Ectodermal cell (in vitro differentiated cells): Measurements from ENCODE around the gene SYMPK.

ENCODE experiments used
- H3K27ac ChIP-seq: 2 replicates; pipeline ENCODE4 v1.7.0; 2013; ENCODE audit warnings: mild to moderate bottlenecking, low read depth, low read length; ENCODE audit not compliant: insufficient read depth, poor library complexity, severe bottlenecking
- H3K27me3 ChIP-seq: 2 replicates; pipeline ENCODE4 v1.7.0; 2013; ENCODE audit warnings: mild to moderate bottlenecking, low read length; ENCODE audit not compliant: insufficient read depth, control insufficient read depth, poor library complexity, severe bottlenecking
- H3K36me3 ChIP-seq: one replicate; pipeline ENCODE4 v1.7.0; 2013; ENCODE audit warnings: low read length; ENCODE audit not compliant: control insufficient read depth, insufficient read depth
- H3K4me1 ChIP-seq: one replicate; pipeline ENCODE4 v1.7.0; 2013; ENCODE audit warnings: low read length; ENCODE audit not compliant: control insufficient read depth, insufficient read depth
- H3K4me3 ChIP-seq: 2 replicates; pipeline ENCODE4 v1.7.0; 2013; ENCODE audit warnings: low read depth, low read length, control low read depth; ENCODE audit not compliant: insufficient read depth
- H3K9me3 ChIP-seq: 2 replicates; pipeline ENCODE4 v1.7.0; 2013; ENCODE audit warnings: mild to moderate bottlenecking, low read length, moderate library complexity; ENCODE audit not compliant: control insufficient read depth
- WGBS, 2 experiments: methylation state at CpG; one replicate each; pipeline ENCODE4 v1.1.7; 2013; ENCODE audit warnings: missing lambda C conversion rate in 2 of 2; 5-methylcytosine and 5-hydroxymethylcytosine counted together

The SYMPK gene

GRCh38 chr19:45866400-45867176 lies 3.6 kb upstream of the SYMPK start:
- no peak overlapping the region for H3K4me3 ChIP-seq
- WGBS, 2 experiments, result 72 to 79% methylated on average over 11 of the region's 11 CpGs
- H3K9me3 ChIP-seq, result no peaks in the 10 kb centered on the region
- peaks cover 27% of the 10 kb centered on the region for H3K27me3 ChIP-seq
- H3K36me3 ChIP-seq, result no peaks in the 10 kb centered on the region
- no peak overlapping the region for H3K27ac ChIP-seq
- no peaks in the 10 kb centered on the region for H3K4me1 ChIP-seq

DNA sequence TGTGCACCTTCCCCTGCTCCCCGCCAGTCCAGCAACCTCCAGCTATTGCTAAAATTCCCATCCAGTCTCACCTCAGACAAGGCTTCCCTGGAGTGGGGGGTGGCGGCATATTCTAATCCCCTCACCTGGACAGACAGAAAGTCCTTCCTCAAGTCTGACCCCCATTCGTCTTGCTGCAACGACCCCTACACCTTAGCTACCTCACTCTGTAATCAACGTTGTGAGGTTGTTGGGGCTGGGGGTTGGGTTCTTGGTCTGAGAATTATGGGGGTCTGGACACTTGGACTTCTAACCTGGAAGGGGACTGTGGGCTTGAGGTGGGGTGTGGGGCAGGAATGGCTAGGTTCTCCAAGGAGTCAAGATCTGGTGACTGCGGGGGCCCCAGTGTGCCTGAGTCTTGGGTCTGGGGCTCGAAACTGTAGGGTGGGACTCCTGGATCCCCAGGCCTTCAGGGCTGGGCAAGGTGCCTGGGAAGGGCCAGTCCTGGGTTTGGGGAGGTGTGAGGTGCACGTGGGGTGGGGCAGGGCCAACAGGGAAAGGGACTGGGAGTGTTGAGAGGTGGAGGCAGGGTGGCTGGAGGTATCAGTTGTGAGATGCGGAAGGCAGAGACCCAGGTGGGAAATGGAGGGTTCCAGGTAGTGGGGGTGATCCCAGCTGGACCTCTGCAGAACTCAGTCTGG lies 2.5 kb upstream of the SYMPK start:
- 78 to 85% methylated on average over 9 of the region's 9 CpGs for WGBS, 2 experiments
- Histone ChIP-seq H3K4me3 (no peak overlapping the region), H3K27ac (no peak overlapping the region), H3K36me3 (no peaks in the 10 kb centered on the region), H3K27me3 (peaks cover 27% of the 10 kb centered on the region), H3K9me3 (no peaks in the 10 kb centered on the region), H3K4me1 (no peaks in the 10 kb centered on the region)

DNA sequence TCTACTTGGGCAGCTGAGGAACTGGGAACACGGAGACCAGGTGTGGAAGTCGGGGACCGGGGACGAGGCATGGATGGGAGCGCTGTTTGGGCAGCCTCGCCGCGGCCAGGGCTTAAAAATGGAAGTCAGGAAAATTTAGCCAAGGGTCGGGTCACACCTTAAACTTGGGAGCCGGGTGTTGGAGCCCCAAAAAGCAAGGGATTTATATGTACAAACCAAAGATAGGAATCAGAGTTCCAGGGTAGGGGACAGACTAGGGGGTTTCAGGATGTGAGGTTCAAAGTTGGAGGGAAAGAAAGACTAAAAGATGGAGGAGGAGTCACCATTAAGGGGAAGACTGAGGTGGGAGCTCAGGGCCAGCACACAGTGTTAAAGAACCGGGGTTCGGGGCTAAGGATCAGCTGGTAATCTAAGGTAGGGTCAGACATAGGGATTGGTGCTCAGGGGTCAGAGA lies 1.7 kb upstream of the SYMPK start:
- H3K4me3 ChIP-seq, result peak overlapping the region; percentile 53
- no peaks in the 10 kb centered on the region for H3K9me3 ChIP-seq
- peaks cover 27% of the 10 kb centered on the region for H3K27me3 ChIP-seq
- no peaks in the 10 kb centered on the region for H3K36me3 ChIP-seq
- 12 to 16% methylated on average over 12 of the region's 12 CpGs for WGBS, 2 experiments
- H3K27ac ChIP-seq, result no peak overlapping the region
- H3K4me1 ChIP-seq, result no peaks in the 10 kb centered on the region

DNA sequence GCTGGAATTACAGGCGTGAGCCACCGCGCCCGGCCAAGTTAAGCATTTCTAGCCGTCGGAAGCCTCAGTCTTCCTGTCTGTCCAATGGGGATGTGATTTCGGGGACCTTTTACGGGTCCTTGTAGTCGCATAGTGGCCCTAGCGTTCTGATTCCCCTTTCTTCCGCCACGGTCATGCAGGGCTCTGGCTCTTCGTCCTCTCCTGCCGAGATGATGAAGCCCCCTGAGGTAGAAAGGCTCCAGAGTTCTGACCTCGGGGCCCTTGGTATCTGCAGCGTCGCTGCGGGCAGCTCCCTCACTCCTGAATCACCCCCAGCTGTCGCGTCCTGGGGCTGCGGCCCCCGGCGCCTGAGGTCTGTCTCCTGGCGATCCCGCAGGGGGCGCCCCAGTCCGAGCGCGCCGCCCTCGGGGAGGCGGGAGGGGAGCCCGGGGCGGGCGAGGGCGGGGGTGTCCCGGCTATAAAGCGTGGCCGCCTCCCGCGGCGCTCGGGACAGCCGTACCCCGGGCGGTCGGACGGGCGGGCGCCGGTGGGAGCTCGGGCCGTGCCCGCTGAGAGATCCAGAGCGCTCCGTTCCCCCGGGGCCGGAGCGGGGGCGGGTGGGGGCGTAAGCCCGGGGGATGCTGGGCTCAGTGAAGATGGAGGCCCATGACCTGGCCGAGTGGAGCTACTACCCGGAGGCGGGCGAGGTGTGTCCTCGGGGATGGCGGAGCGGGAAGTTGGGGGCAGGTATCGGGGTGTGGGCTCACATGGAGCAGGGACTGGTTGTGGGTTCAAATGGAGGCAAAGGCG lies 1.1 kb upstream of the SYMPK start, which contains the start of gene FOXA3:
Gene FOXA3 (plus strand): TSS at position 487 of the 789 bp plus-strand sequence. CDS start 131 bp downstream, at position 618.
- Histone ChIP-seq H3K4me1 (no peaks in the 10 kb centered on the region), H3K9me3 (no peaks in the 10 kb centered on the region), H3K27me3 (peaks cover 27% of the 10 kb centered on the region), H3K36me3 (no peaks in the 10 kb centered on the region), H3K27ac (no peak within 1 kb of the TSS), H3K4me3 (peak within 1 kb of the TSS; percentile 53)
- WGBS, 2 experiments, result 2% methylated on average over 71 of the region's 71 CpGs

DNA sequence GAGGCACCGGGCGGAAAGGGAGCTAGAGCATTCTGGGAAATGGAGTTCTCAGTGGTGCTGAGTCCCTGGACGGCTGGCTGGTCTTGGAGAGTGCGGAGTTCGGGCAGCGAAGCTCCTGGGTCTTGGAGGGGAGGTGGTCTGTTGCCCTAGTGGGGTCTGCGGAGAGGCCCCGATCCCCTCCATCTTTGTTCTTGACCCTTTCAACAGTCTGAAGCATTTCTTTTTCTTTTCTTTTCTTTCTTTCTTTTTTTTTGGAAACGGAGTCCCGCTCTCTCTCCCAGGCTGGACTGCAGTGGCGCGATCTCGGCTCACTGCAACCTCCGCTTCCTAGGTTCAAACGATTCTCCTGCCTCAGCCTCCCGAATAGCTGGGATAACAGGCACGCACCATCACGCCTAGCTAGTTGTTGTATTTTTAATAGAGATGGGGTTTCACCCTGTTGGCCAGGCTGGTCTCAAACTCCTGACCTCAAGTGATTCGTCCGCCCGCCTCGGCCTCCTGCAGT lies 440 bp upstream of the SYMPK start:
- WGBS, 2 experiments, result 7% methylated on average over 22 of the region's 22 CpGs
- H3K36me3 ChIP-seq, result no peaks in the 10 kb centered on the region
- H3K9me3 ChIP-seq, result no peaks in the 10 kb centered on the region
- H3K4me3 ChIP-seq, result peak overlapping the region; percentile 53
- no peaks in the 10 kb centered on the region for H3K4me1 ChIP-seq
- H3K27ac ChIP-seq, result no peak overlapping the region
- H3K27me3 ChIP-seq, result peaks cover 27% of the 10 kb centered on the region

GRCh38 chr19:45862271-45862563 lies 730 bp downstream of the SYMPK start:
- H3K27me3 ChIP-seq, result peaks cover 27% of the 10 kb centered on the region
- peak overlapping the region; percentile 82 for H3K4me3 ChIP-seq
- H3K9me3 ChIP-seq, result no peaks in the 10 kb centered on the region
- 3% methylated on average over 11 of the region's 11 CpGs for WGBS, 2 experiments
- peak overlapping the region; percentile 84 for H3K27ac ChIP-seq
- H3K4me1 ChIP-seq, result no peaks in the 10 kb centered on the region
- no peaks in the 10 kb centered on the region for H3K36me3 ChIP-seq

DNA sequence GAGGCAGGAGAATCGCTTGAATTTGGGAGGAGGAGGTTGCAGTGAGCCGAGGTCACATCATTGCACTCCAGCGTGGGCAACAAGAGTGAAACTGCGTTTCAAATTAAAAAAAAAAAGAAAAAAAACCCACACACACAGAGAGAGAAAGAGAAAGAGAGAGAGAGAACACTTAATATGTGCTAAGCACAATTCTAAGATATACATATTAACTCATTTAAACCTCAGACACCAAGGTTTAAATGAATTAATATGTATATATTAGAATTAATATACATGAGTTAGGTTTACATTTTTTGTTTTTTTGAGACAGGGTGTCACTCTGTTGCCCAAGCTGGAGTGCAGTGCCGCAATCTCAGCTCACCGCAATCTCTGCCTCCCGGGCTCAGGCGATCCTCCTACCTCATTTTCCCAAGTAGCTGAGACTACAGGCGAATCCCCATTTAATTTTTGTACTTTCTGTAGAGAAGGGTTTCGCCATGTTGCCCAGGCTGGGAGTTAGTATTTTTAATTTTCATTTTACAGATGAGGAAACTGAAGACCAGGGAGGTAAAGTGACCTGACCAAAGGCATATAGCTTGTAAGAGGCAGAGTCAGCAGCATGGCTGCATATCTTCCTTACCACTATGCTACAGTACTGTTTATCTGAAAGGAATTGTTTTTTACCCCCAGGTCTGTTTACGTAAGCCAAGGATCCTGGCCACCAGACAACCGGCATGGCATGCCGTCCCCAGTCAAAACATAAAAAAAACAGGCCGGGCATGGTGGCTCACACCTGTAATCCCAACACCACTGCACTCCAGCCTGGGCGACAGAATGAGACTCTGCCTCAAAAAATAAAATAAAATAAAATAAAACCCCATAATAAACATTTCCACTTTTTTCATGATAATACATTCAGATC lies 2.3 kb downstream of the SYMPK start:
- Histone ChIP-seq H3K9me3 (no peaks in the 10 kb centered on the region), H3K4me3 (no peak overlapping the region), H3K27me3 (peaks cover 24% of the 10 kb centered on the region), H3K36me3 (no peaks in the 10 kb centered on the region), H3K27ac (no peak overlapping the region), H3K4me1 (no peaks in the 10 kb centered on the region)
- whole genome bisulfite sequencing, 2 experiments, result 90 to 95% methylated on average over 13 to 14 of the region's 15 CpGs

GRCh38 chr19:45854167-45854778 lies 8.7 kb downstream of the SYMPK start:
- 95% methylated on average over 16 of the region's 16 CpGs for WGBS, 2 experiments
- Histone ChIP-seq H3K36me3 (peaks cover 22% of the 10 kb centered on the region), H3K9me3 (no peaks in the 10 kb centered on the region), H3K27me3 (no peaks in the 10 kb centered on the region), H3K4me3 (no peak overlapping the region), H3K4me1 (no peaks in the 10 kb centered on the region), H3K27ac (no peak overlapping the region)

DNA sequence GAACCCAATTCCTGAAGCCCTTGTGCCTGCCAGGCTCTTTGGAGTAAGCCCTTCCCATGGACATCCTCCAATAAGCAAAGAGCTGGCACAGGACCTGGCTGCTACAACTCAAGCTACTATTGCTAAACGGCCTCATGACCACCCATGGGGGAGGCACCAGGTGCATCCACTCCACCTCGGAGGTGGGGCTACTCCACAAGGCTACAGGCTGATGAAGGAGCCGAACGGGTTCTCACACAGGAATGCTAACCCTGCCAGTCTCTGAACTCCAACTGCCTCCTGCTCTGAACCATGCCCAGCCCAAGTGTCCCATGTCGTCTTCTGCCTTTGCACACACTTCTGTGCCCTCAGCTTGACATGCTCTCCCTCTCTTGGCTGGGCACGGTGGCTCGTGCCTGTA lies 10.0 kb downstream of the SYMPK start:
- H3K9me3 ChIP-seq, result no peaks in the 10 kb centered on the region
- peaks cover 32% of the 10 kb centered on the region for H3K36me3 ChIP-seq
- H3K27me3 ChIP-seq, result no peaks in the 10 kb centered on the region
- no peak overlapping the region for H3K27ac ChIP-seq
- WGBS, 2 experiments, result 91 to 93% methylated on average over 7 of the region's 7 CpGs
- no peaks in the 10 kb centered on the region for H3K4me1 ChIP-seq
- H3K4me3 ChIP-seq, result no peak overlapping the region
